ENCODE results near the gene FAM237B. TPM values are rescaled to one million over a fixed set of nuclear protein-coding genes. Genes with fewer than 3 reads are reported as not detected.

Gene FAM237B
- total and polyA plus RNA-seq, 2 donors (not counting 1 experiment from before 2014, with no cell fraction given): not detected

GRCh38 chr7:90270431-90271178 is 50.5 kb downstream of the FAM237B start:
- H3K36me3 ChIP-seq (replicated peaks in 1 of 2; ENCODE audit: control extremely low read depth in 1 of 2, control insufficient read depth in 1 of 2, extremely low read depth in 1 of 2, insufficient read depth in 2 of 2, low read length in 1 of 2): no peaks in the 10 kb centered on the region
- H3K27ac ChIP-seq (ENCODE audit: low read length in 2 of 2): no peak overlapping the region
- Mint-ChIP-seq H3K4me1 (no peaks in the 10 kb centered on the region), H3K27ac (no peak overlapping the region), H3K27me3 (peaks cover 8% of the 10 kb centered on the region), H3K4me3 (no peak overlapping the region), H3K9me3 (ENCODE audit: insufficient read depth) (no peaks in the 10 kb centered on the region)
- DNase-seq: no peak
- H3K9me3 ChIP-seq (ENCODE audit: control extremely low read depth in 1 of 3, control insufficient read depth in 2 of 3, insufficient read depth in 1 of 3, low read length in 2 of 3): no peaks in the 10 kb centered on the region
- WGBS (ENCODE audit: insufficient coverage): no CpG with 5 or more reads among the region's 2 CpGs
- no peak for TF ChIP-seq EZH2 (IDR thresholded peaks at IDR 0.05; ENCODE audit: borderline replicate concordance, insufficient read depth, low read depth, low read length, poor library complexity, severe bottlenecking)
- TF ChIP-seq CTCF (IDR thresholded peaks at IDR 0.05): no peak
- H3K4me3 ChIP-seq (ENCODE audit: control extremely low read depth in 1 of 5, extremely low read depth in 1 of 5, insufficient read depth in 1 of 5, low read depth in 2 of 5, low read length in 4 of 5): no peak overlapping the region
- no peak overlapping the region for H3K4me2 ChIP-seq (replicated peaks; ENCODE audit: low read depth, low read length, poor library complexity, severe bottlenecking)
- H3K79me2 ChIP-seq (ENCODE audit: control insufficient read depth, insufficient read depth, low read length): no peaks in the 10 kb centered on the region
- intact Hi-C loops (cut with micrococcal nuclease): no loop called here
- no peak for ATAC-seq (ENCODE audit: low read depth)
- no peaks in the 10 kb centered on the region for H3K4me1 ChIP-seq (ENCODE audit: control insufficient read depth in 2 of 2, insufficient read depth in 2 of 2, low read length in 2 of 2)
- no peaks in the 10 kb centered on the region for H3K27me3 ChIP-seq (replicated peaks in 1 of 4; ENCODE audit: control extremely low read depth in 1 of 4, control insufficient read depth in 3 of 4, insufficient read depth in 4 of 4, low read length in 3 of 4)
- H4K20me1 ChIP-seq (ENCODE audit: control insufficient read depth, insufficient read depth, low read length, poor library complexity, severe bottlenecking): no peaks in the 10 kb centered on the region
- ChIA-PET POLR2A (no interaction called here), CTCF (interaction anchor here (1.0 kb wide), 1 partner anchor 160 kb away, joined by 3 read pairs; no protein-coding TSS in a partner anchor)
- H2AFZ ChIP-seq (ENCODE audit: insufficient read depth, low read depth, low read length, poor library complexity, severe bottlenecking): no peak overlapping the region
- no peak overlapping the region for H3K9ac ChIP-seq (ENCODE audit: low read length)

DNA sequence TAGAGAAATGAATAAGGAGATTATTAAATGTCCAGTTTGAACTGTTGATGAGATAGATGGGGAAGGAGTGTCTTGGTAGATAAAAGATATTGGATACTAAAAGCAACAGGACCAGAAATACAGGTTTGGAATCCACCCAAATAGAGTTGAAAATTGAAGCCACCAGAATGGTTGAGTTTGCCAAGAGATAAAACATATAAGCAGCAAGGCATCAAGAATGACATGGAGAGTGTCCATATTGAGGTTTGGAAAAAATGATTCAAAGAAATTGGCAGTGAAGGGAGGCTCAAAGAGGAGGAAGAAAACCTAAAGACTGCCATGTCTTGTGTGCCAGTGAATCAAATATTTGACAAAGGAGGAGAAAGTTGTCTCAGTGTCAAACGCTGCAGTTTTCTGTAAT is 51.9 kb downstream of the FAM237B start:
- Histone ChIP-seq H4K20me1 (ENCODE audit: control insufficient read depth, insufficient read depth, low read length, poor library complexity, severe bottlenecking) (no peaks in the 10 kb centered on the region), H2AFZ (ENCODE audit: insufficient read depth, low read depth, low read length, poor library complexity, severe bottlenecking) (no peak overlapping the region), H3K4me2 (replicated peaks; ENCODE audit: low read depth, low read length, poor library complexity, severe bottlenecking) (no peak overlapping the region), H3K36me3 (replicated peaks in 1 of 2; ENCODE audit: control extremely low read depth in 1 of 2, control insufficient read depth in 1 of 2, extremely low read depth in 1 of 2, insufficient read depth in 2 of 2, low read length in 1 of 2) (no peaks in the 10 kb centered on the region), H3K4me1 (ENCODE audit: control insufficient read depth in 2 of 2, insufficient read depth in 2 of 2, low read length in 2 of 2) (no peaks in the 10 kb centered on the region), H3K27ac (ENCODE audit: low read length in 2 of 2) (no peak overlapping the region), H3K4me3 (ENCODE audit: control extremely low read depth in 1 of 5, extremely low read depth in 1 of 5, insufficient read depth in 1 of 5, low read depth in 2 of 5, low read length in 4 of 5) (no peak overlapping the region), H3K9ac (ENCODE audit: low read length) (no peak overlapping the region), H3K9me3 (ENCODE audit: control extremely low read depth in 1 of 3, control insufficient read depth in 2 of 3, insufficient read depth in 1 of 3, low read length in 2 of 3) (no peaks in the 10 kb centered on the region), H3K27me3 (replicated peaks in 1 of 4; ENCODE audit: control extremely low read depth in 1 of 4, control insufficient read depth in 3 of 4, insufficient read depth in 4 of 4, low read length in 3 of 4) (no peaks in the 10 kb centered on the region), H3K79me2 (ENCODE audit: control insufficient read depth, insufficient read depth, low read length) (no peaks in the 10 kb centered on the region)
- 100% methylated on average over 1 of the region's 1 CpG for WGBS (ENCODE audit: insufficient coverage)
- intact Hi-C loops (cut with micrococcal nuclease): no loop called here
- ChIA-PET POLR2A (no interaction called here), CTCF (no interaction called here)
- Mint-ChIP-seq H3K4me1 (no peaks in the 10 kb centered on the region), H3K27ac (no peak overlapping the region), H3K27me3 (peaks cover 11% of the 10 kb centered on the region), H3K4me3 (no peak overlapping the region), H3K9me3 (ENCODE audit: insufficient read depth) (no peaks in the 10 kb centered on the region)
- ATAC-seq (ENCODE audit: low read depth): no peak
- DNase-seq: no peak
- TF ChIP-seq CTCF (IDR thresholded peaks at IDR 0.05): no peak
- no peak for TF ChIP-seq EZH2 (IDR thresholded peaks at IDR 0.05; ENCODE audit: borderline replicate concordance, insufficient read depth, low read depth, low read length, poor library complexity, severe bottlenecking)
